ENCODE results near the gene CTSZ.

The CTSZ gene

GRCh38 chr20:59031564-59032022, 24.5 kb upstream of the CTSZ start:
- no peak for DNase-seq (ENCODE audit: low read depth)

- DNase-seq (ENCODE audit: low read depth): no peak
Measured at GRCh38 chr20:59030911-59031563, 24.0 kb upstream of the CTSZ start.

GRCh38 chr20:59028812-59029211, 21.8 kb upstream of the CTSZ start:
- DNase-seq (ENCODE audit: low read depth): no peak

DNA sequence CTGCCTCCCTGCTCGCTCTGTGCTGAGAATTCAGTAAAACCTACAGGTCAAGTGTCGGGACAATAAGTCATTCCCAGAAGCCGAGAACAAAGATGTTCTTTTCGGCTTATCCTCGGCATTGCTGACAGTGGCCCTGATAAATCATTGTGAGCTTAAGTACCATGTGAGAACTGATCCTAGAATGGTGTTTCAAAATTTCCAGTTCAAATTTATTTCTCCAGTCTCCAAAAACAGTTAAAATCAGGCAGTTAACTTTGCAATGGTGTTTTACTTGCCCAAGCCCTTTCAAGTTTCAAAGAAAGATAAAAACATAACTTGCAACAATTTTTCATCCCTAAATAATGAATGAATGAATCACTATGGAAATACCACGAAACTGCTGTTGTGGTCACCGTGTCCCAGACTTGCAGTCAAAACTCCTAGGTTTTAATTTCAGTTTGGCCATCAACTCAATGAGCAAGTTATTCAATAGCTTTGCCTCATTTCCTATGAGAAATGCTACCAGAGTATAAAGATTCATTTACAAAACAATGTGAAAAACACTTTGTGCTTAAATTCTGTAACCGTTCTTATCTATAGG, 20.8 kb upstream of the CTSZ start:
- DNase-seq (ENCODE audit: low read depth): peak; percentile 73

GRCh38 chr20:59026904-59027740, 20.1 kb upstream of the CTSZ start:
- DNase-seq (ENCODE audit: low read depth): no peak

DNA sequence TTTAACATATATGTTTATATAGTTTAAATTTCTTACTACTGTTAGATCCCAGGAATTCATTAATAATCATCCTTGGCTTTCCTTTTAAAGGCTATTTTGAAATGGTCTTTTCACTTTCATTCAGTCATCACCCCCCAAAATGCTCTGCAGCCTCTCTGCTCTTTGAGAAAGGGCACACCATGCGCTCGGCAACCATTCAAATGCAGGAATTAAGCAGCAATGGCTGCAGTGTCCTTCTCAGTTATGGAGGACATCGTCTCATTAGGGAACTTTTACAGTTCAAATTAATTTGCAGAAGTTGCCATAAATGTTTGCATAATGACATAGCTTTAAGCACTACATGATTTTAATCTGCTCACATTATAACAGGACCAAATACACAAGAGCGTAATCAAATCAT, 18.5 kb upstream of the CTSZ start:
- DNase-seq (ENCODE audit: low read depth): no peak

DNA sequence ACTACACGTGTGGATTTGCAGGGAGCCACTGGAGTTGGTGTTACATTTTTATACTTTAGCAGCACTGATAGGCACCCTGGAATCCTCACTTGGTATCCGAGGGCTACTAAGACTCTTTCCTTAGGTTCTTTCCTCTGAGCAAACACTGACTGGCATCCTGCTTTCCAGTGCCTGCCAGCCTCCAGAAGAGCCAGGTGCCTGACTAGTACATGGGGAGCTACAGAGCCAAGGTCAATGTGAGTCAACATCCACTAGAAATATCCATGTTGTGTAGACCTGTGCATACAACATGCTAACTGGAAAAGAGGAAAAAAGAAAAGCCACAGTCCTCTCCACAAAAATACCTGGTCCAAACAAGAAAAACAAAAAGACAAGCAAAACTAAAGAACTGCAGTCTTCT, 18.0 kb upstream of the CTSZ start:
- DNase-seq (ENCODE audit: low read depth): no peak

DNA sequence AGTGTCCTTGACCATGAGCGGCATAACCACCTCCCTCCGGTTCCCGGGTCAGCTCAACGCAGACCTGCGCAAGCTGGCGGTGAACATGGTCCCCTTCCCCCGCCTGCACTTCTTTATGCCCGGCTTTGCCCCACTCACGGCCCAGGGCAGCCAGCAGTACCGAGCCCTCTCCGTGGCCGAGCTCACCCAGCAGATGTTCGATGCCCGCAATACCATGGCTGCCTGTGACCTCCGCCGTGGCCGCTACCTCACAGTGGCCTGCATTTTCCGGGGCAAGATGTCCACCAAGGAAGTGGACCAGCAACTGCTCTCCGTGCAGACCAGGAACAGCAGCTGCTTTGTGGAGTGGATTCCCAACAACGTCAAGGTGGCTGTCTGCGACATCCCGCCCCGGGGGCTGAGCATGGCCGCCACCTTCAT, 17.1 kb upstream of the CTSZ start:
- no peak for DNase-seq (ENCODE audit: low read depth)

- no peak for DNase-seq (ENCODE audit: low read depth)
Measured at GRCh38 chr20:59023616-59024015, 16.6 kb upstream of the CTSZ start.

DNA sequence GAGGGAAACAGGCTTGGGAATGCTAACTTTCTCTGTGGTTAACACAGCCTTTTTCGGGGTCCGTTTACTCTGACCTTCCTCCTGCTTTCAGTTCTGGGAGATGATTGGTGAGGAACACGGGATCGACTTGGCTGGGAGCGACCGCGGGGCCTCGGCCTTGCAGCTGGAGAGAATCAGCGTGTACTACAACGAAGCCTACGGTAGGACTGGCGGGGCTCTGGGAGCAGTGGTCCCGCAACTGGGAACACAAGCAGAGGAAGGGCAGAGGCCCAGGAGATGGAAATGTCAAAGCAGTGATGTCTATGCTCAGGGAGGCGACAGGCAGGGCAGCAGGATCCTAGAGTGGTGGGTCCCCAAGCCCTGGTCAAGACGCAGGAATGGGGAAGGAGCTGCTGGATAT, 15.7 kb upstream of the CTSZ start:
- DNase-seq (ENCODE audit: low read depth): no peak

- no peak for DNase-seq (ENCODE audit: low read depth)
Measured at GRCh38 chr20:59020938-59021551, 14.0 kb upstream of the CTSZ start.

DNA sequence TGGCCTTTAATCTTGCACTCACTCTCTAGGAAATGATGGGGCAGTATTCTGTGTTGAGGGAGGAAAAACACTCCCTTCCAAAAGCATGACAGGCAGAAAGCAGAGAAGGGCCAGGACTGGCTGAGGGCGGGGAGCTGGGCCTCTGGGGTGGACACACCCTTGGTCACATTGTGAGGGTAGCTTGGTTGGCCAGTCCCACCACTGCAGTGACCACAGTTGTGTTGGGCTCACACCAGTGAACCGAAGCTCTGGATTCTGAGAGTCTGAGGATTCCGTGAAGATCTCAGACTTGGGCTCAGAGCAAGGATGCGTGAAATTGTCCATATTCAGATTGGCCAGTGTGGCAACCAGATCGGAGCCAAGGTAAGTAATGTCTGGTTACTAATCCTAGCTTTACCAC, 12.2 kb upstream of the CTSZ start, which contains the start of gene TUBB1:
Gene TUBB1, plus strand, starts transcription at position 213 of the 400 bp plus-strand sequence. Its CDS starts 94 bp downstream, at position 307.
- DNase-seq (ENCODE audit: low read depth): no peak

- no peak for DNase-seq (ENCODE audit: low read depth)
Measured at GRCh38 chr20:59018817-59019216, 11.8 kb upstream of the CTSZ start.

DNA sequence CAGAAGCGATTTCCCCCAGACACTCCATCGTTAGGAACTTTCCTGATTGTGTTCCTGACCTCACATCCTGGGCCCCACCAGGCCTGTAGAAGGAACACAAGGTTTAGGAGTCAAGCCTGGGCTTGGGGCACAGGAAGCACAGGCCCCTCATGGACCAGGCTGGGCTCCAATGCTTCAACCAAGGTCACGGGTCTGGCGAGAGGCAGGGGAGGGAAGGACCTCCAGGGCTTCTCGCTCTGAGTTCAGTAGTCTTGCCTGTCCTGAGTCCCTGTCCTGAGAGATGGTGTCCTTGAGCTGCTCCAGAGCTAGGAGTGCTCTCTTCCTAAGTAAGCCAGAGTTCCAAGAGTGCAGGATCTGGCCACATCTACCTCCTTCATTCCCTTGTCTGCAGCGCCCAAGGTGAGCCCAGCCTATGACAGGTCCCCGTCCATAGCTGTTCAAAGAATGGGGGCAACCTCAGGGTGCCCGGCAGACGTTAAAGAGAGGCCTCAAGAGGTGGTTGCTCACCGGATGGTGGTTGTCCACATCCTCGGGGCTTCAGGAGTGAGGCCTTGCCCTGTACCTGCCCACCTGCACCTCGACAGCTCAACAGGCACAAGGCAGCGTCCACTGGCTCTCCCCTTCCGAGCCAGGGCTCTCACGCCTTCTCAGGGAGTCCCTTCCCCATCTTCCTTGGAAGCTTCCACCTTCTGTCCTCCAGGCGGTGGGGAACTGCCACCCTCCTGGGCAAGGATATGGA, 10.6 kb upstream of the CTSZ start:
- no peak for DNase-seq (ENCODE audit: low read depth)

- DNase-seq (ENCODE audit: low read depth): no peak
Measured at GRCh38 chr20:59016795-59017492, 9.9 kb upstream of the CTSZ start.

DNA sequence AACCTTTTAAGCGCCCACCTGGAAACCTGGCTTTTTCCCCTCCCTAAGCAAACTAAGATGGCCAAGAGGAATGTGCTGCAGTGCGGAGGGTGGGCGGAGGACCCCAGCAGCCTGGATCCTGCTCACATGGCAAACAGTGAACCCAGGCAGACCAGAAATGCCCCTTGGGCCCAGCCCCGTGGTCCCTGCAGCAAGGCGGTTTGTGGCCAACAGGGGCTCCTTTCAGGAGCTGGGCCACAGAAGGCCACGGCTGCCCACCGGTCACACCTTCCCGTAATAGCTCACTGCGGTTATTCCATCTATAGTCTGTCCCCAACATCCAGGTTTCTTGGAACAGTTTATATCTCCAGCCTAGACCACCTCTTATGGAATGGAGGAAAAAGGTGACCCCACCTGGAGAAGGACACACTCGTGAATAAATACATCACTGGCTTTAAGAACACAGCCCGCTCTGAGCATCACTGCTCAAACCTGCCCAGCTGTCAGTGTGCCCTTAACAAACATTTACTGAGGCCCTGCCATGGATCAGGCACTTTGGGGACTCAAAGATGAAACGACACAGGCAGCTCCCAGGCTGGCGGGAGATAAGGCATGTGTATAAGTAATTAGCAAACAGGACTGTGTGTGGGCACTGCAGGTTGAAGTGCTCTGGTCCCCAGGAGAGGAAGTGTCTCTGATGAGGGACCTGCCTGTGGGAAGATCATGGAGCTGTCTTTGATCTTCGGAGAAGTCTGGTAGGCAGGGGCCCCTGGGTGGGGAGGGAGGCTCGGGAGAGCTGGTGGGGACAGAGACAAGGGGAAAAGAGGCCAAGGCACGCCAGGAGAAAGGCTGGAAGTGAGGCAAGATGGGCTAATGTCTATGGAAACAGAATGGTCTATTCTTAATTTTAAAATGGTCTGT, 9.0 kb upstream of the CTSZ start:
- no peak for DNase-seq (ENCODE audit: low read depth)

DNA sequence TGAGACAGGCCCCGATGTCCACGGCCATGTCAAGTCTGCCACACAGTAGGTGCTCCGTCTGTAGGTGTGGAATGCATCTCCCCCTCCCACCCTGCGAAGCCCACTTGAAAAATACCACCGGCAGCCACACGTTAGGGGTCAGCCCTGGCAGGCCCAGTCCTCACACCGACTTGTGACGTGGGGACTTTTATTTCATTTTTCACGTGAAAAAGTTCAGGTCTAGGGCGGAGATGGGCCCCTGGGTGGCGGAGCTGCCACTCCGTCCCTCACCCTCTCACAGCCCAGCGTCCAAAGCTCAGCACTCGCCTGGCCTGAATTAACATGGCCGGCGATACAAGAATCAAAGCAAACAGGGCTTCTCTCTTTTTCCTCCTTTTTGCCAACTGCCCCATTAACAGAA, 8.4 kb upstream of the CTSZ start:
- DNase-seq (ENCODE audit: low read depth): no peak

DNA sequence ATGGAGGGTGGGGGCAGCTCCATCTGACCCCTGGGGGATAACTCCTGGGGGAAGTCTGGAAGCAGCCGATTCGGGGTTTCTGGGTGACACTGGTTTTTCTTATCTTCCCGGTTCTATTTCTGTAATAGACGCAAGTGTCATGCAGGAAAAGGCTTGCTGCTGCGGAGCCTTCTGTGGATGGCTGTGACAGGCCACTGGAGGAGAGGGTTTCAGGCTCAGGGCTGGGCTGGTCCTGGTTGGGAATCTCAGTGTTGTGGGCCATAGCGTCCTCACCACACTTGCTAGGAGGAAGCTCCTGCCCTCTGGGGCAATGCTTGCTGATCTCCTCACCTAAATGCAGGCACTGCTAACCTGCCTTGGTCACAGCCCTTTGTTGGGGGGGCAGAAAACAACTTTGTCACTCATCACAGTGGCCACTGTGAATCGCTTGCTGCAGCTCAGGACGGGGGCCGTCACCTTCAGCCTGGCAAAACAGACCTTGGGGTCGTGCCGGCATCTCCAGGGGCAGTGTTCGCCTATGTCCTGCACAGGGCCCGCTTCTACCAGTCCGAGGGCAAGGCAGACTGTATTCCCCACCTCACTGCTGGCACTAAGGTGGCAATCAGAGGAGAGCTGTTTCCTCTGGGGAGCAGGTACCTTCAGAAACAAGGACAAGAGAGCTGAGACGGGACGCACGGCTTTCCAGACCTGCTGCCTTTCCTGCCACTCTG, 7.8 kb upstream of the CTSZ start:
- DNase-seq (ENCODE audit: low read depth): no peak

DNA sequence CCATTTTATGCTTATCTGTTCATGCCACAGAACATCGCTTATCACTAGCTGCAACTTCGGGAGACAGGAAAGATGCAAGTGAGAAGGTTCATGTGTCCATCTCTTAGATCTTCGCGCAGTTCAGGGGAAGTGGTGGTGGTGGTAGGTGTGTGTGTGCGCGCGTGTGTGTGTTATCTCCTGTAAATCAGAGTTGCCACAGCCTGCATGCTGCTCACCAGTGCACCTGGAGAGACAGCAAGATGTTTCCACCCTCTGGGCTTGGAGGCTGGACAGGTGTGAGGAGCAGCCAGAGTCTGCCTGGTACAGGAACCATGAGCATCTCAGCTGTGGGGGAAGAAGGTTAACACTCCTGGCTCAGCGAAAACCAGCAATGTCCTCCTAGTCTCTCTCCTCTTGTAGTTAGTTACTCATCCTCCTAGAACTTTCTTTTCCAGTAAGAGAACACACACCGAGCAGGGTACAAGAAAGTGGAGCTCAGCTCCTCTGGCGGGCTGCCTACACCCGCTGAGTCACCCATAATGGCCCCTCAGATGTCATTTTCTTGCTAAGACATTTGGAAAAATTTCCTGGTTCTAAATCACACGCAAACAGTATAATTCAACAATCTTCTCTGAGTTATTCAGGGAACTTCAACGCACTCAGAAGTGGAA, 7.0 kb upstream of the CTSZ start:
- DNase-seq (ENCODE audit: low read depth): no peak
